ENCODE results near the gene ACTR3C.

Gene ACTR3C

DNA sequence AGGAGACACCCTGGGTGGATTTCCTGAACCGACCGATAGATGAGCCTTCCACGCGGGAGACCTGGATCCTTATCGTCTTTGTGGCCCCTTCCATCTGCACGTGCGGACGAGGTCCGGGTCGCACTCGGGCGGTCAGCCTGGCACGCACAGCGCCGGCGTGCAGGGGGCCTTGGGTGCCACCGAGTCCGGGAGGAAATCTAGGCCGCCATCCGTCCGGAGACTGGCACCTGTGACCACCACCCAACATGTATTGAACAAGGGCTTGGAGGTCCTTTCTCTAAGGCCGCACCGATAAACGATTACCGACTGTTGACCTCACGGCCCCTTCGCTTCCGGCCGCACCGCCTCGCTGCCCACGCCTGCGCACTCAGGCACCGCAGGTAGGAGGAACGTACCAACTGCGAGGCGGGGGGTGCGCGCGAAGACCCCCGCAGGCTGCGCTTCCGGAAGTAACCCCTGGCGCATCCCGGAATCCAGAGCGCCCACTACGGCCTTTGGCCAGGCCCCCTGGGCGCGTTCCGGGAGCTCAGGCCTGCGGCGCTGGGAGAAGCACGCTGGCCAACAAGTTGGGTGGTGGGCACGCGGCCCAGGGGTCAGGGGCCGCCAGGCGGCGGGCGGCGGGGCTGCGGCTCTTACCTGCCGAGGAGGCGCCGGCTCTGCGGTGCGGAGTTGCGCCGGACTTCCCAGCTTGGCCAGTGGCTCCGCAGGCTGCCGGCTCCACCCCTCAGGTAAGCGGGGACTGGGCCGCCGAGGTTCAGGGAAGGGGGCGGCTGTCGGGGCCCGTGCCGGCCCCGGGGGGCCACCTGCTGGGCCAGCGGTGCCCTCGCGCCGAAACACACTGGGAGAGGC is at the start of gene ACTR3C, which contains the start of gene LRRC61:
ACTR3C (minus strand) TSS at position 713 of the 849 bp plus-strand sequence. CDS start 28,249 bp downstream, outside the sequence.
LRRC61 (plus strand) TSS at position 523 of the 849 bp plus-strand sequence. CDS start 13,507 bp downstream, outside the sequence.
- Mint-ChIP-seq H3K27ac (peak within 1 kb of the TSS; percentile 99), H3K9me3 (no peaks in the 10 kb centered on the region), H3K27me3 (no peaks in the 10 kb centered on the region), H3K4me3 (peak within 1 kb of the TSS; percentile 97), H3K4me1 (peaks cover 50% of the 10 kb centered on the region), H3K36me3 (peaks cover 28% of the 10 kb centered on the region)
- ATAC-seq: peak; percentile 84

DNA sequence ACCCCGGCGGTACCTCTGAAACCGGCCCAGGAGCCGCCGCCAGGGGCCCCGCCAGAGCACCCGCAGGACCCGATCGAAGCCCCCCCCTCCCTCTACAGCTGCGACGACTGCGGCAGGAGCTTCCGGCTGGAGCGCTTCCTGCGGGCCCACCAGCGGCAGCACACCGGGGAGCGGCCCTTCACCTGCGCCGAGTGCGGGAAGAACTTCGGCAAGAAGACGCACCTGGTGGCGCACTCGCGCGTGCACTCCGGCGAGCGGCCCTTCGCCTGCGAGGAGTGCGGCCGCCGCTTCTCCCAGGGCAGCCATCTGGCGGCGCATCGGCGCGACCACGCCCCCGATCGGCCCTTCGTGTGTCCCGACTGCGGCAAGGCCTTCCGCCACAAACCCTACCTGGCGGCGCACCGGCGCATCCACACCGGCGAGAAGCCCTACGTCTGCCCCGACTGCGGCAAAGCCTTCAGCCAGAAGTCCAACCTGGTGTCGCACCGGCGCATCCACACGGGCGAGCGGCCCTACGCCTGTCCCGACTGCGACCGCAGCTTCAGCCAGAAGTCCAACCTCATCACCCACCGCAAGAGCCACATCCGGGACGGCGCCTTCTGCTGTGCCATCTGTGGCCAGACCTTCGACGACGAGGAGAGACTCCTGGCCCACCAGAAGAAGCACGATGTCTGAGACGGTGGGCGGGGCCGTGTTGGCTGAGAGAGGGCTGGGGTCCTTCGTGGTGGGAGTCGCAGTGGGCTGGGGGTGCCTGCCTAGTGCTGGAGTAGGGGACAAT is 49.1 kb upstream of the ACTR3C start:
- Mint-ChIP-seq H3K27me3 (no peaks in the 10 kb centered on the region), H3K4me1 (peaks cover 70% of the 10 kb centered on the region), H3K9me3 (no peaks in the 10 kb centered on the region), H3K27ac (peak overlapping the region; percentile 95), H3K4me3 (peak overlapping the region; percentile 43), H3K36me3 (peaks cover 41% of the 10 kb centered on the region)
- no peak for ATAC-seq

DNA sequence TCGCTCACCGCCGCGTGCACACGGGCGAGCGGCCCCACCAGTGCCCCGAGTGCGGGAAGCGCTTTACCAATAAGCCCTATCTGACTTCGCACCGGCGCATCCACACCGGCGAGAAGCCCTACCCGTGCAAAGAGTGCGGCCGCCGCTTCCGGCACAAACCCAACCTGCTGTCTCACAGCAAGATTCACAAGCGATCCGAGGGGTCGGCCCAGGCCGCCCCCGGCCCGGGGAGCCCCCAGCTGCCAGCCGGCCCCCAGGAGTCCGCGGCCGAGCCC is 48.6 kb upstream of the ACTR3C start:
- Mint-ChIP-seq H3K9me3 (no peaks in the 10 kb centered on the region), H3K27me3 (no peaks in the 10 kb centered on the region), H3K4me3 (no peak overlapping the region), H3K36me3 (peaks cover 41% of the 10 kb centered on the region), H3K27ac (no peak overlapping the region), H3K4me1 (peaks cover 70% of the 10 kb centered on the region)
- no peak for ATAC-seq

DNA sequence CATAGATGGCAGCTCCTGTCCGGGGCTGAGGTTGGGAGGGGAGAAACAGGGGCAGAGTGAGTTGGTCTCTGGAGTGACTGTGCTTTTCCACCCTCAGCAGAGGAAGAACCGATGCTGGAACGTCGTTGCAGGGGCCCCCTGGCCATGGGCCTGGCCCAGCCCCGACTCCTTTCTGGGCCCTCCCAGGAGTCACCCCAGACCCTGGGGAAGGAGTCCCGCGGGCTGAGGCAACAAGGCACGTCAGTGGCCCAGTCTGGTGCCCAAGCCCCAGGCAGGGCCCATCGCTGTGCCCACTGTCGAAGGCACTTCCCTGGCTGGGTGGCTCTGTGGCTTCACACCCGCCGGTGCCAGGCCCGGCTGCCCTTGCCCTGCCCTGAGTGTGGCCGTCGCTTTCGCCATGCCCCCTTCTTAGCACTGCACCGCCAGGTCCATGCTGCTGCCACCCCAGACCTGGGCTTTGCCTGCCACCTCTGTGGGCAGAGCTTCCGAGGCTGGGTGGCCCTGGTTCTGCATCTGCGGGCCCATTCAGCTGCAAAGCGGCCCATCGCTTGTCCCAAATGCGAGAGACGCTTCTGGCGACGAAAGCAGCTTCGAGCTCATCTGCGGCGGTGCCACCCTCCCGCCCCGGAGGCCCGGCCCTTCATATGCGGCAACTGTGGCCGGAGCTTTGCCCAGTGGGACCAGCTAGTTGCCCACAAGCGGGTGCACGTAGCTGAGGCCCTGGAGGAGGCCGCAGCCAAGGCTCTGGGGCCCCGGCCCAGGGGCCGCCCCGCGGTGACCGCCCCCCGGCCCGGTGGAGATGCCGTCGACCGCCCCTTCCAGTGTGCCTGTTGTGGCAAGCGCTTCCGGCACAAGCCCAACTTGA is 48.0 kb upstream of the ACTR3C start:
- peaks cover 68% of the 10 kb centered on the region for H3K4me1 Mint-ChIP-seq
- H3K9me3 Mint-ChIP-seq: no peaks in the 10 kb centered on the region
- no peaks in the 10 kb centered on the region for H3K27me3 Mint-ChIP-seq
- H3K4me3 Mint-ChIP-seq: no peak overlapping the region
- no peak for ATAC-seq
- H3K36me3 Mint-ChIP-seq: peaks cover 41% of the 10 kb centered on the region
- H3K27ac Mint-ChIP-seq: peak overlapping the region; percentile 98

DNA sequence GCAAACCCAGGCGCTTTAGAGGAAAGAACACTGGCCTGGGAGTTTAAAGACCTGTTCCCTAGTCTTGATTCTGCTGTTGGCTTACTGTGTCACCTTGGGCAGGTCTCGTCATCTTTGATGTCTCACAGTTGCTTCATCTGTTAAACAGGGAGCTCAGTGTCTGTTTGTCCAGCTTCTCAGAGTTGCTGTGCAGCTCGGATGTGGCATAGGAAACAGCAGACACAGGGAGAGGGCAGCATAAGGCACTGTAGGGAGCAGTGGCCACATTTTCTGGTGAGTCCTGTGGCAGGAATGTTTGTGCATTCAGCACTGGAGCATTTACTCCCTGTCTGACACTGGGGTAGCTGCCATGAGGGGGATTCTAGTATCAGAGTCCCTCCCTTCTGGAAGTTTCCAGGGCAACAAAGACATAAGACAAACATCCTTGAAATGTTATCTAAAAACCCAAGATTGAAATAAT is 47.3 kb upstream of the ACTR3C start:
- Mint-ChIP-seq H3K36me3 (peaks cover 41% of the 10 kb centered on the region), H3K27ac (peak overlapping the region; percentile 98), H3K4me3 (peak overlapping the region; percentile 93), H3K9me3 (no peaks in the 10 kb centered on the region), H3K27me3 (no peaks in the 10 kb centered on the region), H3K4me1 (peaks cover 68% of the 10 kb centered on the region)
- no peak for ATAC-seq

DNA sequence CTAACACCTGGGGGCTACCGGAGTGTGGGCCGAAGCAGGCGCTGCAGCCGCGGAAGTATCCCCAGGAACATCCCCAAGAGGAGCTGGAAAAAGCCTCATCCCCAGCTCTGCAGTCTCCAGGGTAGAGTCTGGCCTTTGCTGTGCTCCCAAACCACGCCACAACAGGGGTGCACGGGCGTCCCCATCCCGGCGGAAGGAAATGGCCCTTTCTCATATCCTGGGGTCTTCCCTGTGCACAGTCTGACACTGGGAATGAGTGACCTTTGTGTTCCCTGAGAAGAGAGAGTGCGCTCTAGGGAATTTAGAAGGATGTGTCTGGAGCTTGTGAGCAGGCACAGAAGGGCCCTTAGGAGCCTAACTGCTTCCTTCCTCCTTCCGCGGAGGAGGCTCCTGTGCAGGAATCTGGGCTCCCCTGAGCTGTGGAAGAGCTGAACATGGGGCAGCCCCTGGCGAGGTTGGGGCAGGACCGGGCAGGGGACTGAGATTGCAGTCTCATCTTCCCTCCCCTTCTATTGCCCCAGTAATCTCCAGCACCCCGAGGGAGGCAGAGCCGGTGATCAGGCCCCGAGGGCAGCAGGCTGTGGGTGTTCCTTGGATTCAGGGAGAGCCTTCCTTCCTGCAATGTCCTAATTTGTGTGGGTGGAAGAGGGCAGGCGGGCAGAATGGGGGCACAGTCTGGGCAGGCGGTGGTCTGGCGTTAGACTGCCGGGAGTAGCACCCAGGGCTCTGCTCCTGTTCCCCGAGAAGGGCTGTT is 46.6 kb upstream of the ACTR3C start:
- Mint-ChIP-seq H3K4me1 (peaks cover 68% of the 10 kb centered on the region), H3K27me3 (no peaks in the 10 kb centered on the region)

DNA sequence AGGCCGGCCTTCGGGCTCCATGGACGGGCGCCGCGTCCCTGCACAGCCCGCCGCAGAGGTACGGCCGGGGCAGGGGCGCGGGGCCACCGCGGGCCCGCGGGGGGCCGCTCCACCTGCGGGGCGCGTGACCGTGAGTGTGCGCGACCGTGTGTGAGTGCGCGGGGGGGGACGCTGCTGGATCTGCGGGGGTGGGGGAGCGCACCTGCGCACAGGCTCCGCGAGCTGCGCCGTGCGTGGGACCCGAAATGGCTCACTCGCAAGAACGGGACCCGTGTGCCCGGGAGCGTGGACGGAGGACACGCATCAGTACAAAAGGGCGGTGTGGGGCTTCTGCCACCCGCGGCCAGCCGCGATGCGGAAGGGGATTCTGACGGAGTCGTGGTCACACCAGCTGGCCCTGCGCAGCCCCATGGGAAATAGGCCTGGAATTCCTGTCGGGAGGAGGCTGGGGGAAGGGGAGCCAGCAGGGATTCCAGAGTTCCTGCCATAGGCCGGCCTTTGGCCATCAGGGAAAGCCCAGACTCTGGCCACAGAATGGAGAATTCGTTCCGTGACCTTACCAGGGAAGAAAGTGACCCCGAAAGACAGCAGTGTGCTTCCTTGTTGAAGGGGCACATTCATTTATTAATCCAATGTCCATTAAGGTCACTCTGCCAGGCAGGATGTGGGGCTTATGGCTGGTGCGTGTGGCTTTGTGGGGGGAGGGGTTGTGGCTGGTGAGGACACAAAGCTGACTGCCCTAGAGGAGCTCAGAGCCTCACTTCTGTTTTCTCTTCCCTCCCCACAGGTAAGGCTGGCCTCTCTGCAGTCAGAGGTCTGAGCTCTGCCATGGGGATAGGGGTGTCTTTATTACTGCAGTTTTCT is 45.8 kb upstream of the ACTR3C start:
- H3K27me3 Mint-ChIP-seq: no peaks in the 10 kb centered on the region
- peak overlapping the region; percentile 98 for H3K27ac Mint-ChIP-seq
- peak overlapping the region; percentile 93 for H3K4me3 Mint-ChIP-seq
- peak; percentile 80 for ATAC-seq
- peaks cover 34% of the 10 kb centered on the region for H3K36me3 Mint-ChIP-seq
- H3K9me3 Mint-ChIP-seq: no peaks in the 10 kb centered on the region
- H3K4me1 Mint-ChIP-seq: peaks cover 63% of the 10 kb centered on the region

More for the DNA sequence above, 46.6 kb upstream of the ACTR3C start:
- Mint-ChIP-seq H3K27ac (peak overlapping the region; percentile 98), H3K4me3 (peak overlapping the region; percentile 93), H3K9me3 (no peaks in the 10 kb centered on the region), H3K36me3 (peaks cover 41% of the 10 kb centered on the region)
- ATAC-seq: no peak

DNA sequence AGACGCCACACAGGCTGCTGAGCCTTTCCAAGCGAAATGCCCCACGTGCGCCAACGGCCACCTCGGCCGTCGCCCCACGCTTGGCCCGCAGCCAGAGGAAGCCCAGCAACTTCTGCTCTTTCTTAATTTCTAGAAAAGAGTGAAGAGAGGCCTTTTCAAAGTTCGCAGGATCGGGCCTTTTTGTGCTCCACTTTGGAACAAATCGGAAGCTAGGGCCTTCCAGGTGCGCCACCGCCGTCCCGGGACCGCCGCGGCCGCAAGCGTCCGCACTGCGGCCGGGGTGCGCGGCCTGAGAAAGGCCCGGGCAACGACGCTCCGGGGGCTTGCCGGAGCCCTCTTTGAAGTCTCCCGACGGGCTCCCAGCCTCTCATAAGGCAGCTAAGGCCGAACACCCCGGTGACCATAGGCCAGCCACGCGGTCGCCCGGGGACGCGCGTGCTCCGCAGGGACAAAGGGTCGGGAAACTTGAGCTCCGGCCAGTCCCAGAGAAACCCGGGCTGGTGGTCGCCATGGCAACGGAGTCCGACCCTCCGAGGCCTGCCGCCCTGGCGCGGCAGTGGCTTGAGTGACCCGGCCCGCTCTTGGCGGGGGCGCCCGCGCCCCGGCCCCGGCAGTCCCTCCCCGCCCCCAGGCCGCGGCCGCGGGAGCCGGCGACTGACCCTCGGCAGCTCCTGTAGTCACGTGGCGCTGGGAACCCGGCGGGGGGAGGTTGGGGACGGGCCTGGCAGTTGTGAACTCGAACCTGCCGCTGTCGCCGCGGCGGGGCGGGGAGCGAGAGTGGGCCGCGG is 44.9 kb upstream of the ACTR3C start, which contains the start of gene REPIN1:
REPIN1 (plus strand) TSS at position 727 of the 788 bp plus-strand sequence. CDS start 890 bp downstream, outside the sequence.
- Mint-ChIP-seq H3K4me1 (peaks cover 63% of the 10 kb centered on the region), H3K27me3 (no peaks in the 10 kb centered on the region), H3K4me3 (peak within 1 kb of the TSS; percentile 93), H3K9me3 (no peaks in the 10 kb centered on the region), H3K27ac (peak within 1 kb of the TSS; percentile 98), H3K36me3 (peaks cover 26% of the 10 kb centered on the region)
- peak; percentile 77 for ATAC-seq

DNA sequence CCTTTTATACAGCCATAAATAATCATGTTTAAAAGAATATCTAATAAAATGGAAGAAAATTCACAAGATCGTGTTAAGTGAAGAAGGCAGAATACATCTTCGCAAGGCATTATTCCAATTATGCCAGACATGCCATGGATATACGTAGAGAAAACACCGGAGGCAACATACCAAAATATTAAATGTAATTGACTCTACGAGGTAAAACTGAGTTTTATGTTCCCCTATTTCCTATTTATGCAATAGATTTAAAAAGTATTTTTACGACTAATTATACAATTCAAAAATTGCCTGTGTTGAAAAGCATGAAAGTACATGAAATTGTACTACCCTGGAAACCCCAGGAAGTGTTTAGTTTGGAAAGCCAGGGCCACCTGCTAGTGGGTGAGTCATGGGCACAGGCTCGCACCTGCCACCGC is 44.3 kb upstream of the ACTR3C start:
- Mint-ChIP-seq H3K4me1 (peaks cover 63% of the 10 kb centered on the region), H3K36me3 (peaks cover 20% of the 10 kb centered on the region), H3K27ac (peak overlapping the region; percentile 98), H3K27me3 (no peaks in the 10 kb centered on the region), H3K4me3 (peak overlapping the region; percentile 91), H3K9me3 (no peaks in the 10 kb centered on the region)
- ATAC-seq: no peak

DNA sequence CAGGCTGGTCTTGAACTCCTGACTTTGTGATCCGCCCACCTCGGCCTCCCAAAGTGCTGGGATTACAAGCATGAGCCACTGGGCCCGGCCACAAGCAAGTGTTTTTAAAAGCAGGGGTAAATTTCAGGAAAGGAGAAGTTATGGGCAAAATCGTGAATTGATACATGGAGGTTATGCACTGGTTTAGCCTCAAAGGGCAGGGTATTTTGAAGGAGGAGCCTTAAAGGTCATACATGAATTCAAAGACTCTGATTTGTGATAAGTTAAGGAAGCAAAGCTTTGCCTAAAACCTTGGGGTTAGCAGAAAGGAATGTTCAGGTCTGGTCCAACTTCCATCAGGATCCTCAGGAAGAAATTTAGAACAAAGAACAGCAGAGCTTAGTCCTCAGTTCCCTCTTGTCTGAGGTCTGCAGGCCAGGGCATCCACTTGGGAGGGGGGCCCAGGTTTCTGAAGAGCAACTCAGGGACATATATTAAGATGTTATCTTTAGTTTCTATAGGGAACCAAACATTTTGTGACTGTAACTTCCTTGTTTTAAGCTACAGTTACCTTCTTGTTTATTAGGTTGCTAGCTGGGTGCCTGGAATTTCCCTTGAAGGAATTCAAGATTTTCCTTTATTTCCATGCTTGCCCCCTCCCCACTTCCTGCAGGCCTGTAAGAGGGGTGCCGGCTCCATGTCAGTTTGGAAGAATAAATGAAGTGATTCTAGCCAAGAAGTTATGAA is 42.5 kb upstream of the ACTR3C start:
- H3K27ac Mint-ChIP-seq: peak overlapping the region; percentile 98
- peaks cover 11% of the 10 kb centered on the region for H3K36me3 Mint-ChIP-seq
- H3K27me3 Mint-ChIP-seq: no peaks in the 10 kb centered on the region
- peak; percentile 34 for ATAC-seq
- H3K4me3 Mint-ChIP-seq: peak overlapping the region; percentile 56
- H3K9me3 Mint-ChIP-seq: no peaks in the 10 kb centered on the region
- peaks cover 60% of the 10 kb centered on the region for H3K4me1 Mint-ChIP-seq

DNA sequence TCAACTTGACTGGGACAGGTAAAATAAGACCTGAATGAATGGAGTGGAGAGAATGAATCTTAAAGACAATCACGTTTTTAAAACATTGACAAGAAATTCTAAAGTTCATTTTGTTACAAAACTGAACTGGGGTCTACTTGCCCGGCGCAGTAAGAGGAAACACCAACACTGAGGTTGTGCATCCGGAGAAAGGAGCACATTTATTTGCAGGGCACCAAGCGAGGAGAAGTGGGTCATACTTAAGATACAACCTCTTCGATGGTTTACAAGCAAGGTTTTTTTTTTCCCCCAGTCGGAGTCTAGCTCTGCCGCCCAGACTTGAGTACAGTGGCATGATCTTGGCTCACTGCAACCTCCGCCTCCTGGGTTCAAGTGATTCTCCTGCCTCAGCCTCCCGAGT is 41.8 kb upstream of the ACTR3C start:
- ATAC-seq: no peak
- H3K36me3 Mint-ChIP-seq: peaks cover 7% of the 10 kb centered on the region
- peaks cover 55% of the 10 kb centered on the region for H3K4me1 Mint-ChIP-seq
- peak overlapping the region; percentile 98 for H3K27ac Mint-ChIP-seq
- no peaks in the 10 kb centered on the region for H3K27me3 Mint-ChIP-seq
- H3K9me3 Mint-ChIP-seq: peaks cover under 1% of the 10 kb centered on the region
- H3K4me3 Mint-ChIP-seq: no peak overlapping the region

DNA sequence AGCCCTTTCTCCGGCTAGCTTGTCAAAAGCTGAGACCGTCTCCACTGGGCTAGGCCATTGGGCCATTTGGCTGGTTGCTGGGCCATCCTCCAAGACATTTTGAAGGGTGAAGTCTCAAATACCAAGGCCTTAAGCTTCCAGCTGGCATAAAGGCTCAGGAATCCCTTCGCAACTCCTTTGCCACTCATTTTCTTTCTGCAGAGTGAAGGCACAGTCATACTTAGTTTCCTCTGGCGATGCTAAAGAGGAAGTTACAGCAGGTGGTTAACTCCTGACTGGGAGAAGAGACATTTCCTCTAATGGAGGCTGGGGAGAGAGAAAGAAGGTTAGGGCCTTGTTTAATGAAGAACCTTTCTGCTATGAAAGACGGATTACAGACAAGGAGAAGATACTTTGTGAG is 40.5 kb upstream of the ACTR3C start:
- Mint-ChIP-seq H3K9me3 (peaks cover 6% of the 10 kb centered on the region), H3K27me3 (no peaks in the 10 kb centered on the region), H3K4me3 (no peak overlapping the region), H3K4me1 (peaks cover 59% of the 10 kb centered on the region), H3K36me3 (no peaks in the 10 kb centered on the region), H3K27ac (peak overlapping the region; percentile 98)
- peak; percentile 52 for ATAC-seq
